ENCODE data around the gene KIF5A.

KIF5A gene

DNA sequence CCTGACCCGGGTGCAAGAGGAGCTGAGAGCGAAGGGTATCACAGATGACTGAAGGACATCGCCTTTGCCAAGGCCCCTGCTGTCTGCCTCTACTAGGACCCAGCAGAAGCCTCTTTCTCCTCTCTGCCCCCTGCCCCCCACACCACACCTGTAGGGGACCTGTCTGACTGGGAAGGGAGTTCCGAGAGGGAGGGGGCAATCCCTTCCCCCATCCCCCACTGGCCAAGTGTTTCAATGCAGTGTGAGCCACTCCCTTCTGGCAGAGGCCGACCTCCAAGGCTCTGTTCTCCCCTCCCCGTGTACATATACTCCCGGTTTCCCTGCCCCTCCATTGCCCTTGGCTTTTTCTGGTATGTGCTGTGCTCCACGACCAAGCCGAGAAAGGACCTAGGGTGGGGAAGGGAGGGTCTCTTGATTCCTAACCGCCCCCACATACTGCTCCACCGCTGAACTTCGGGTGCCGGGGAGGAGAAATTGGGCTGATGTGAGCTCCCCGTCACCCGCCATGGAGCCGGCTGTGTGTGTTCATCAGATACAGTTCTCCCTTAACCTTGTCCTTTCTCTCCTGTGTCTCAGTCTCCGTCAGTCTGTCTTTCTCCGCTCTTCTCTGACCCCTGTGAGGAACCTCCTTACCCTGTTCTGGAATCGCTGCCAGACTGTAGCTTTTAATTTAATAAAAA is 59.4 kb downstream of the KIF5A start:
- Histone ChIP-seq H3K27me3 (ENCODE audit: insufficient read depth, poor library complexity, severe bottlenecking) (no peaks in the 10 kb centered on the region), H3K27ac (ENCODE audit: poor library complexity, severe bottlenecking) (no peak overlapping the region), H3K4me3 (ENCODE audit: severe bottlenecking) (no peak overlapping the region), H3K9me3 (ENCODE audit: severe bottlenecking) (no peaks in the 10 kb centered on the region), H3K36me3 (ENCODE audit: low read depth) (no peaks in the 10 kb centered on the region), H3K4me1 (ENCODE audit: insufficient read depth, poor library complexity, severe bottlenecking) (peaks cover 1% of the 10 kb centered on the region)
- ATAC-seq (ENCODE audit: low read depth) (no peak), DNase-seq (ENCODE audit: low spot score) (no peak)
- TF ChIP-seq, protein P1, sequence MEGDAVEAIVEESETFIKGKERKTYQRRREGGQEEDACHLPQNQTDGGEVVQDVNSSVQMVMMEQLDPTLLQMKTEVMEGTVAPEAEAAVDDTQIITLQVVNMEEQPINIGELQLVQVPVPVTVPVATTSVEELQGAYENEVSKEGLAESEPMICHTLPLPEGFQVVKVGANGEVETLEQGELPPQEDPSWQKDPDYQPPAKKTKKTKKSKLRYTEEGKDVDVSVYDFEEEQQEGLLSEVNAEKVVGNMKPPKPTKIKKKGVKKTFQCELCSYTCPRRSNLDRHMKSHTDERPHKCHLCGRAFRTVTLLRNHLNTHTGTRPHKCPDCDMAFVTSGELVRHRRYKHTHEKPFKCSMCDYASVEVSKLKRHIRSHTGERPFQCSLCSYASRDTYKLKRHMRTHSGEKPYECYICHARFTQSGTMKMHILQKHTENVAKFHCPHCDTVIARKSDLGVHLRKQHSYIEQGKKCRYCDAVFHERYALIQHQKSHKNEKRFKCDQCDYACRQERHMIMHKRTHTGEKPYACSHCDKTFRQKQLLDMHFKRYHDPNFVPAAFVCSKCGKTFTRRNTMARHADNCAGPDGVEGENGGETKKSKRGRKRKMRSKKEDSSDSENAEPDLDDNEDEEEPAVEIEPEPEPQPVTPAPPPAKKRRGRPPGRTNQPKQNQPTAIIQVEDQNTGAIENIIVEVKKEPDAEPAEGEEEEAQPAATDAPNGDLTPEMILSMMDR (IDR thresholded peaks at IDR 0.05; ENCODE audit: poor library complexity, severe bottlenecking) = no peak

DNA sequence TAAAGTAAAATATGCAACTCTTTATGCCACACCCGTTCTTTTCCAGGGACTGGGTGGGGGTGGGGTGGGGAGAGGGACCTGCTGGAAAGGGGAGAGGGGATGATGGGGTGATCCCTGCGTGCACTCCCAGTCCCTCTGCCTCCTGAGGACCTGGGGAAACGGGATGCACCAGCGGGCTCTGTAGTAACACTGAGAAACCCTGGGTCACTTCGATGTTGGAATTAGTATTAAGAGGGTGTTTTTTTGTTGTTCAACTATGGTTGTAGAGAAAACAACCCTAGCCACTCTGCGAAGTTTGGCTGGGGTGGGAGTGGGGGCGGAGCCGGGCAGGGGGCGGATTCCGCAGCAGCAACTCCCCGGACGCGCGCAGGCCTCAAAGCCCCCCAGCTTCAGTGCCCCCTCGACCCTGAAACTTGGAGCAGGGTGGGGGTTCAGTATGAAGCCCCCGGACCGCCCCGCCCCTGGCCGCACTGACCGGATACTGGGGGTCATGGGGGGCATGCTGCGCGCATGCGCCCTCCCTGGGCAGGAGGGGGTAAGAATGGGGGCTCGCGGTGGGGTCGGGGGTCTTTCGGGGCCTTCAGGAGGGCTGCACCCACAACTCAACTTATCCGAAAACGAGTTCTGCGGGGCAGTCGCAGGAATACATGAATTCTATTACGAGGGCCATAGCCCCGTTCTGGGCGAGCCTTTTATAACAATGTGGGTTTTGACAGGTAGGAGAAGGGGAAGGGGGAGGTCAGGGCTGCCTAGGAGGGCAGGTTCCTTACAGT is 60.1 kb downstream of the KIF5A start:
- TF ChIP-seq, protein P1 (IDR thresholded peaks at IDR 0.05; ENCODE audit: poor library complexity, severe bottlenecking) = no peak
- Histone ChIP-seq H3K4me3 (ENCODE audit: severe bottlenecking) (no peak overlapping the region), H3K27ac (ENCODE audit: poor library complexity, severe bottlenecking) (no peak overlapping the region), H3K4me1 (ENCODE audit: insufficient read depth, poor library complexity, severe bottlenecking) (no peaks in the 10 kb centered on the region), H3K27me3 (ENCODE audit: insufficient read depth, poor library complexity, severe bottlenecking) (no peaks in the 10 kb centered on the region), H3K9me3 (ENCODE audit: severe bottlenecking) (no peaks in the 10 kb centered on the region), H3K36me3 (ENCODE audit: low read depth) (no peaks in the 10 kb centered on the region)
- no peak for DNase-seq (ENCODE audit: low spot score)
- no peak for ATAC-seq (ENCODE audit: low read depth)

DNA sequence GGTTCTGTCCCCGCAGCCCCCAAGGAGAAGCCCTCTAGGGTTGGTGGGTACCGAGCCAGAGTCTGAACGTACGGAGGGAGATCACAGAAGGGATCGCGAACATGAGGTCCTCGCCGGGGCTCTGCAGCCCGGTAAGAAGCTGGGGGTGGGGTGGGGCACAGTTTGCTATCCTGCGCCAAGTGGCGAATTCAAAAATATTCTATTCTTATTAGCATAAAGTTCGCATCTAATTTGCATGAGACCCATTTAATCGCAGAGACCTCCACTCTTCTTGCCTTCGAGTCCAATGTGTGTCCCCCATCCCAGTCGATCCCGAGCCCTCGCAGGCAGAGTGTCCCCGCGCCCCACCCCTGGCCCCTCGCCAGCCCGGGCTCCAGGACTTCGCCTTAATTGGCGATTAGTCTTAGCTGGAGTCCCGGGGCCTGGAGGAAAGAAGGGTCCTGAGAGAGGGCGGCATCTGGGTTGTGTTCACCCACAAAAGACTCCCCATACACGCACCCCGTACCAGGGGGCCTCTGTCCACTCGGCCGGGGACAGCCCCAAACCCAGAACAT is 60.8 kb downstream of the KIF5A start:
- H3K36me3 ChIP-seq (ENCODE audit: low read depth) = no peaks in the 10 kb centered on the region
- H3K27ac ChIP-seq (ENCODE audit: poor library complexity, severe bottlenecking) = no peak overlapping the region
- H3K4me1 ChIP-seq (ENCODE audit: insufficient read depth, poor library complexity, severe bottlenecking) = no peaks in the 10 kb centered on the region
- H3K4me3 ChIP-seq (ENCODE audit: severe bottlenecking) = peak overlapping the region; percentile 79
- no peaks in the 10 kb centered on the region for H3K9me3 ChIP-seq (ENCODE audit: severe bottlenecking)
- H3K27me3 ChIP-seq (ENCODE audit: insufficient read depth, poor library complexity, severe bottlenecking) = no peaks in the 10 kb centered on the region
- DNase-seq (ENCODE audit: low spot score) (no peak), ATAC-seq (ENCODE audit: low read depth) (no peak)
- TF ChIP-seq, protein P1 (IDR thresholded peaks at IDR 0.05; ENCODE audit: poor library complexity, severe bottlenecking) = no peak

DNA sequence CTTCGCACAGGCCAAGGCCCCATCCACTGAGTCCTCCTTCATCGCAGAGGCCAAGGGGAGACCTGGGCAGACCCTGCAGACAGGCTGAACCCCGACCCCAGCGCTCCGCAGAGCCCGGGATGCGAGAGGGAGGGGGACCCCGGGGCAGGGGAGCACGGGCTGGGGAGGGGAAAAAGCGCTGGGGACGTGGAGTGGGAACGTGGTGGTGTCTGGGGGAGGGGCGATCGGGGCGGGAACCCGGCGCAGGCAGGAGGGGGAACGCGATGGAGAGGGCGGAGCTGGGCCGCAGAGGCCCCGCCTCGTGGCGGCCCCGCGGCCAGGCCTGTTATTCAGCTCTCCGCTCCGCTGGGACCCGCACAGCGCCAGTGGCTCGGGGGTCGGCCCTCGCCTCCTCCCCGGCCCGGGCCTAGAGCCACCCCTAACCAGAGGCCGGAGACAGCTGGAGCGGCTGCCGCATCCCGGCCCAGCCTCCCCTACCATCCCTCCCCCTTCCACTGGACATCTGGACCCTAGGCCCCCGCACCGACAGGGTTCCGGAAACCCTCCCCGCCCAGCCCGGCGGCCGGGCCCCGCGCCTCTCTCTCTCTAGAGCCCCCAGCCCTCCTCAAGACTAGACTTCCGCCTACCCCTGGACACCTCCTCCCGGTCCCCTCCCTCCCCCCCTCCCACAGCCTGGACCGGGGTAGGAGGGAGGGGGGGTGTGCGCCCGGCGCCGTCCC is 61.4 kb downstream of the KIF5A start, which contains the start of gene ARHGEF25:
ARHGEF25 (plus strand) TSS at position 328 of the 719 bp plus-strand sequence. CDS start 460 bp downstream, outside the sequence.
- H3K27ac ChIP-seq (ENCODE audit: poor library complexity, severe bottlenecking) = no peak within 1 kb of the TSS
- TF ChIP-seq, protein P1 (IDR thresholded peaks at IDR 0.05; ENCODE audit: poor library complexity, severe bottlenecking) = no peak
- H3K36me3 ChIP-seq (ENCODE audit: low read depth) = no peaks in the 10 kb centered on the region
- peak within 1 kb of the TSS; percentile 79 for H3K4me3 ChIP-seq (ENCODE audit: severe bottlenecking)
- no peaks in the 10 kb centered on the region for H3K27me3 ChIP-seq (ENCODE audit: insufficient read depth, poor library complexity, severe bottlenecking)
- ATAC-seq (ENCODE audit: low read depth) = peak; percentile 73
- no peak for DNase-seq (ENCODE audit: low spot score)
- no peaks in the 10 kb centered on the region for H3K4me1 ChIP-seq (ENCODE audit: insufficient read depth, poor library complexity, severe bottlenecking)
- H3K9me3 ChIP-seq (ENCODE audit: severe bottlenecking) = no peaks in the 10 kb centered on the region

Data from RWPE2 (cell line).